ENCODE measurements around the gene OR52N4. TPM values are rescaled to one million over a fixed set of nuclear protein-coding genes. Genes with fewer than 3 reads are reported as not detected.

OR52N4 gene
- total RNA-seq, 2 donors from 2014 or later = 0.24 TPM; not detected in 1

Other genes with a start within 250 kb of the OR52N4 start
- under 1 TPM in 1 of 2 donors, not detected in 1; 0.38 TPM for gene UBQLN3, start 244.3 kb upstream of the OR52N4 start, total RNA-seq
- under 1 TPM; 0.32 to 0.38 TPM for gene UBQLNL, start 237.5 kb upstream of the OR52N4 start, total RNA-seq
- under 1 TPM; 0.24 to 0.51 TPM for gene OR52H1, start 205.7 kb upstream of the OR52N4 start, total RNA-seq
- not detected for gene OR52B6, start 173.4 kb upstream of the OR52N4 start, total RNA-seq
- gene TRIM6, start 157.6 kb upstream of the OR52N4 start, total RNA-seq = 1 to 10 TPM; 1.8 to 3.2 TPM
- gene TRIM34, start 129.2 kb upstream of the OR52N4 start, total RNA-seq = 1 to 10 TPM; 4.1 to 4.5 TPM
- 10 to 100 TPM; 18.1 to 20.2 TPM for gene TRIM5, start 69.2 kb upstream of the OR52N4 start, total RNA-seq
- 10 to 100 TPM; 40.7 to 60.4 TPM for gene TRIM22, start 64.5 kb upstream of the OR52N4 start, total RNA-seq
- under 1 TPM in 1 of 2 donors, not detected in 1; 0.19 TPM for gene OR56B1, start 17.8 kb upstream of the OR52N4 start, total RNA-seq
- not detected for gene OR52N5, start 29.1 kb downstream of the OR52N4 start, total RNA-seq
- not detected for gene OR52N1, start 37.0 kb downstream of the OR52N4 start, total RNA-seq
- gene OR52N2, start 54.7 kb downstream of the OR52N4 start, total RNA-seq = not detected
- not detected for gene OR52E6, start 87.7 kb downstream of the OR52N4 start, total RNA-seq
- not detected for gene OR52E8, start 103.4 kb downstream of the OR52N4 start, total RNA-seq
- gene OR52E4, start 126.4 kb downstream of the OR52N4 start, total RNA-seq = not detected
- gene OR52E5, start 139.0 kb downstream of the OR52N4 start, total RNA-seq = not detected
- not detected for gene OR56A3, start 188.0 kb downstream of the OR52N4 start, total RNA-seq
- gene OR56A5, start 214.3 kb downstream of the OR52N4 start, total RNA-seq = not detected
- gene OR52L1, start 232.7 kb downstream of the OR52N4 start, total RNA-seq = not detected